SK-N-SH treated with all-trans-retinoic acid at 6 μM for 48 hours (cell line): ENCODE data around the gene PIAS1.

Source experiments
- ATAC-seq: fragments of 200-7000 bp; cut with Tn5 transposase; 3 replicates; pipeline ENCODE4 v1.9.1; 2020; ENCODE audit warnings: mild to moderate bottlenecking, moderate library complexity
- ARNTL ChIP-seq: fragments of 450-650 bp; formaldehyde crosslinking; IDR thresholded peaks from 2 replicates; pipeline ENCODE4 v1.5.0; 2020; ENCODE audit warnings: low read depth, mild to moderate bottlenecking, moderate library complexity, borderline replicate concordance
- BACH2 ChIP-seq: fragments of 250-450 bp; sonication (Bioruptor Pico); IDR thresholded peaks from 2 replicates; pipeline ENCODE4 v1.9.0; 2021; ENCODE audit warnings: mild to moderate bottlenecking, borderline replicate concordance
- CREB5 ChIP-seq: fragments of 250-450 bp; sonication (Bioruptor Pico); IDR thresholded peaks from 2 replicates; pipeline ENCODE4 v1.5.1; 2020; ENCODE audit warnings: low read depth, mild to moderate bottlenecking, moderate library complexity
- CSDC2 ChIP-seq: fragments of 250-450 bp; sonication (Bioruptor Pico); IDR thresholded peaks from 2 replicates; pipeline ENCODE4 v1.5.0; 2020; ENCODE audit warnings: mild to moderate bottlenecking, moderate library complexity
- CSRNP3 ChIP-seq: fragments of 250-450 bp; sonication (Bioruptor Pico); IDR thresholded peaks from 2 replicates; pipeline ENCODE4 v1.5.1; 2021; ENCODE audit warnings: mild to moderate bottlenecking, moderate library complexity
- ISL1 ChIP-seq: fragments of 250-450 bp; sonication (Bioruptor Pico); IDR thresholded peaks from 2 replicates; pipeline ENCODE4 v2.1.2; 2022; ENCODE audit warnings: mild to moderate bottlenecking, moderate library complexity
- OSR1 ChIP-seq: fragments of 250-450 bp; sonication (Bioruptor Pico); IDR thresholded peaks from 2 replicates; pipeline ENCODE4 v1.8.0; 2022; ENCODE audit warnings: moderate library complexity, mild to moderate bottlenecking, inconsistent platforms
- PATZ1 ChIP-seq: fragments of 250-450 bp; sonication (Bioruptor Pico); IDR thresholded peaks from 2 replicates; pipeline ENCODE4 v1.8.0; 2020; ENCODE audit warnings: mild to moderate bottlenecking, moderate library complexity, borderline replicate concordance
- POU6F1 ChIP-seq: fragments of 250-450 bp; sonication (Bioruptor Pico); IDR thresholded peaks from 2 replicates; pipeline ENCODE4 v1.8.0; 2021; ENCODE audit warnings: low read depth, mild to moderate bottlenecking, moderate library complexity, borderline replicate concordance
- PPARA ChIP-seq: fragments of 250-450 bp; sonication (Bioruptor Pico); IDR thresholded peaks from 2 replicates; pipeline ENCODE4 v1.5.0; 2020; ENCODE audit warnings: mild to moderate bottlenecking, borderline replicate concordance
- SNAI2 ChIP-seq: fragments of 250-450 bp; sonication (Bioruptor Pico); IDR thresholded peaks from 2 replicates; pipeline ENCODE4 v1.5.0; 2020; ENCODE audit warnings: mild to moderate bottlenecking, moderate library complexity
- TCF4 ChIP-seq: fragments of 250-450 bp; sonication (Bioruptor Pico); IDR thresholded peaks from 2 replicates; pipeline ENCODE4 v1.8.0; 2021; ENCODE audit warnings: mild to moderate bottlenecking, moderate library complexity, borderline replicate concordance
- TOX ChIP-seq: fragments of 250-450 bp; sonication (Bioruptor Pico); IDR thresholded peaks from 2 replicates; pipeline ENCODE4 v1.8.0; 2021; ENCODE audit warnings: mild to moderate bottlenecking, moderate library complexity, borderline replicate concordance
- TSHZ2 ChIP-seq: fragments of 250-450 bp; sonication (Bioruptor Pico); IDR thresholded peaks from 2 replicates; pipeline ENCODE4 v1.5.0; 2020; ENCODE audit warnings: mild to moderate bottlenecking, moderate library complexity
- ZC3H10 ChIP-seq: fragments of 250-450 bp; sonication (Bioruptor Pico); IDR thresholded peaks from 2 replicates; pipeline ENCODE4 v1.5.1; 2021; ENCODE audit warnings: mild to moderate bottlenecking, moderate library complexity
- ZFP3 ChIP-seq: fragments of 250-450 bp; sonication (Bioruptor Pico); IDR thresholded peaks from 2 replicates; pipeline ENCODE4 v1.5.0; 2020; ENCODE audit warnings: mild to moderate bottlenecking, moderate library complexity
- ZFP30 ChIP-seq: fragments of 450-650 bp; formaldehyde crosslinking; IDR thresholded peaks from 2 replicates; pipeline ENCODE4 v1.5.0; 2022; ENCODE audit warnings: mild to moderate bottlenecking, moderate library complexity
- ZNF565 ChIP-seq: fragments of 450-650 bp; formaldehyde crosslinking; conservative IDR thresholded peaks from 2 replicates; pipeline ENCODE4 v1.5.0; 2020; ENCODE audit warnings: low read depth, mild to moderate bottlenecking, moderate library complexity
- ZNF70 ChIP-seq: fragments of 450-650 bp; formaldehyde crosslinking; IDR thresholded peaks from 2 replicates; pipeline ENCODE4 v1.5.0; 2020; ENCODE audit warnings: mild to moderate bottlenecking, moderate library complexity
- ZNF8 ChIP-seq: fragments of 450-650 bp; formaldehyde crosslinking; IDR thresholded peaks from 2 replicates; pipeline ENCODE4 v1.5.0; 2020; ENCODE audit warnings: mild to moderate bottlenecking, moderate library complexity

Gene PIAS1

GRCh38 chr15:68205954-68206539 is 151.9 kb downstream of the PIAS1 start:
- no peak for TF ChIP-seq CSDC2 (CRISPR knock-in tag)
- no peak for TF ChIP-seq ZNF565 (CRISPR knock-in tag)
- no peak for TF ChIP-seq BACH2 (CRISPR knock-in tag)
- TF ChIP-seq CSRNP3 (CRISPR knock-in tag): no peak
- TF ChIP-seq ZFP3 (CRISPR knock-in tag): no peak
- no peak for TF ChIP-seq PATZ1 (CRISPR knock-in tag)
- TF ChIP-seq SNAI2 (CRISPR knock-in tag): no peak
- TF ChIP-seq PPARA: no peak
- TF ChIP-seq ZFP30 (CRISPR knock-in tag): no peak
- no peak for TF ChIP-seq ARNTL (CRISPR knock-in tag)
- TF ChIP-seq POU6F1 (CRISPR knock-in tag): no peak
- no peak for TF ChIP-seq CREB5 (CRISPR knock-in tag)
- no peak for TF ChIP-seq ZNF70 (CRISPR knock-in tag)
- TF ChIP-seq TSHZ2 (CRISPR knock-in tag): no peak
- TF ChIP-seq ZNF8 (CRISPR knock-in tag): no peak
- no peak for TF ChIP-seq ISL1
- ATAC-seq: no peak

GRCh38 chr15:68206711-68207151 is 152.6 kb downstream of the PIAS1 start:
- no peak for ATAC-seq
- TF ChIP-seq ZFP3 (CRISPR knock-in tag): no peak
- no peak for TF ChIP-seq ISL1
- no peak for TF ChIP-seq TSHZ2 (CRISPR knock-in tag)
- no peak for TF ChIP-seq TCF4 (CRISPR knock-in tag)
- no peak for TF ChIP-seq ARNTL (CRISPR knock-in tag)
- TF ChIP-seq PATZ1 (CRISPR knock-in tag): no peak
- no peak for TF ChIP-seq ZC3H10
- TF ChIP-seq POU6F1 (CRISPR knock-in tag): no peak
- TF ChIP-seq OSR1 (CRISPR knock-in tag): no peak
- no peak for TF ChIP-seq ZNF70 (CRISPR knock-in tag)
- TF ChIP-seq CSRNP3 (CRISPR knock-in tag): no peak
- TF ChIP-seq PPARA: no peak
- no peak for TF ChIP-seq TOX (CRISPR knock-in tag)
